ENCODE data around the gene DCAF8. TPM values are rescaled to one million over a fixed set of nuclear protein-coding genes. Genes with fewer than 3 reads are reported as not detected.
A peak's percentile ranks its signal among the peaks of the same experiment; 100 is the strongest.

DCAF8 gene
- total RNA-seq, 1 experiment from 2014 or later: 126 TPM

- no peak overlapping the region for H3K27ac Mint-ChIP-seq (ENCODE audit: unreplicated experiment)
- H3K27me3 Mint-ChIP-seq (ENCODE audit: unreplicated experiment): no peaks in the 10 kb centered on the region
- TF ChIP-seq CTCF (IDR thresholded peaks at IDR 0.05; ENCODE audit: unreplicated experiment): no peak
- CTCF ChIA-PET: no interaction called here
- intact Hi-C loops (cut with micrococcal nuclease; ENCODE audit: unreplicated experiment): no loop called here
- BruUV-seq (replicated peaks): no TSS peak
- H3K36me3 Mint-ChIP-seq (ENCODE audit: insufficient read depth, unreplicated experiment): peaks cover 85% of the 10 kb centered on the region
- H3K4me3 Mint-ChIP-seq (ENCODE audit: low read depth, unreplicated experiment): no peak overlapping the region
- DNase-seq: no peak
- H3K9me3 Mint-ChIP-seq (ENCODE audit: low read depth, unreplicated experiment): no peaks in the 10 kb centered on the region
- H3K4me1 Mint-ChIP-seq (ENCODE audit: low read depth, unreplicated experiment): peaks cover 36% of the 10 kb centered on the region
Measured at GRCh38 chr1:160208557-160209320, 53.6 kb downstream of the DCAF8 start.

DNA sequence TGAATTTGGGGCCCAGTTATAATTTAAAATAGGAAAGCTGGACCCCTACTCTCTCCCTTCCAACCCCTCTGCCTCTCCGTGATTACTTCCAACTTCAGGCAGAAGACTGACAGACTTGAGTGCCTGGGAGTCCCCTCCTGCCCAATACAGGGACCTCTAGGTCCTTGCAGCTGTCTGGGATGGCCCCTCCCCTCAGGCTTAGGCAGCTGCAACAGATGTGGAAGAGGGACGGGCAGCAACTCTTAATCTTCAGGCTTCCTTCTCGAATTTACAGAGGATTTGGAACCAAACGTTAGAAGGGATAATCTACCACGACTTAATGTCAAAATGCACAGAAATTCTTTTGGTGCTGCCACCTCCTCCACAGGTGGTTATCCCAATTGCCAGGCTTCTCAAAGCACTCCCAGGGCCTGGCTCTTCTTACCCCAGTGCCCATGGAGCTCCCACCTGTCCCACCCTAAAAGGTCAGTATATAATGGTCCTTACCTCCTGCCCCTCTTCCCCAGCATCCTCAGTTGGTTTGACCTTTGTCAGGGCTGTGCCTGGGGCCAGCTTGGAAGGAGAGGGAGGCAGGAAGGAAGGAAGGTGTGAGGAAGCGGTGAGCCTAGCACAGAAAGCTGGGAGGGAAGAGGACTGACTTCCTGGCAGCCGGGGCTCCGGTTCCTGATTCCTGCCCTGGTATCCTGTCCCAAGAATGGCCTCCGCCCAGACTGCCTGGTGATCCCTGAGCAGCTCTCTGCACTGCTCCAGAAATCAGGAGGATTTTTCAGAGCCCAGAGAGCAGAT, 54.4 kb downstream of the DCAF8 start:
- no peak for TF ChIP-seq CTCF (IDR thresholded peaks at IDR 0.05; ENCODE audit: unreplicated experiment)
- peaks cover 36% of the 10 kb centered on the region for H3K4me1 Mint-ChIP-seq (ENCODE audit: low read depth, unreplicated experiment)
- H3K4me3 Mint-ChIP-seq (ENCODE audit: low read depth, unreplicated experiment): no peak overlapping the region
- intact Hi-C loops (cut with micrococcal nuclease; ENCODE audit: unreplicated experiment): no loop called here
- H3K27ac Mint-ChIP-seq (ENCODE audit: unreplicated experiment): no peak overlapping the region
- no peaks in the 10 kb centered on the region for H3K27me3 Mint-ChIP-seq (ENCODE audit: unreplicated experiment)
- peaks cover 79% of the 10 kb centered on the region for H3K36me3 Mint-ChIP-seq (ENCODE audit: insufficient read depth, unreplicated experiment)
- no peak for DNase-seq
- CTCF ChIA-PET: no interaction called here
- no TSS peak for BruUV-seq (replicated peaks)
- no peaks in the 10 kb centered on the region for H3K9me3 Mint-ChIP-seq (ENCODE audit: low read depth, unreplicated experiment)

DNA sequence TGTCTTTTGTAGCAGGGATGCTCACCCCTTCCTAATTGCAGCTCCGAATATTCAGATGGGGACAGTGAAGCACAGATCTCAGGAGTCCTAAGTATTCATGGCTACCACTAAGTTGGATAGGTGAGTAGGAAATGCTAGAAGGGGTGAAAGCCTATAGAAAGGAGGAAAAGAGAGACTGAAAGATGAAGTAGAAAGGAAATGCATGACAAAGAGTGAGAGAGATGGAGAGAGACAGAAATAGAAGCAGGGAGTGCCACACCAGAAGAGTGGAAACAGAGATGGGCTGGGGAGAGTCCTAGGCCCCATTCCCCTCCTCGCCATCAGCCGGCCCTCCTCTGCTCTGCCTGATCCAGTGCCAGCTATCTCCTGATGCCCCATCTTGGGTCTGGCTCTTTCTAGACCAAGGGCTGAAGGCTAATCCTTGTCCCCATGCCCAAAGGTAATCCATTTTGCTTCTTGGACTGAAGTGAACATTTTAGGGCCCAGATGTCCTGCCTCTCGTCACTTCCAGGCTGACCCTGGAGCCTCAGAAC, 55.2 kb downstream of the DCAF8 start:
- Mint-ChIP-seq H3K36me3 (ENCODE audit: insufficient read depth, unreplicated experiment) (peaks cover 71% of the 10 kb centered on the region), H3K27ac (ENCODE audit: unreplicated experiment) (peak overlapping the region; percentile 16), H3K27me3 (ENCODE audit: unreplicated experiment) (no peaks in the 10 kb centered on the region), H3K9me3 (ENCODE audit: low read depth, unreplicated experiment) (no peaks in the 10 kb centered on the region), H3K4me1 (ENCODE audit: low read depth, unreplicated experiment) (peaks cover 36% of the 10 kb centered on the region), H3K4me3 (ENCODE audit: low read depth, unreplicated experiment) (no peak overlapping the region)
- CTCF ChIA-PET: no interaction called here
- TF ChIP-seq CTCF (IDR thresholded peaks at IDR 0.05; ENCODE audit: unreplicated experiment): no peak
- no peak for DNase-seq
- TSS peak; percentile 22 for BruUV-seq (replicated peaks)
- intact Hi-C loops (cut with micrococcal nuclease; ENCODE audit: unreplicated experiment): no loop called here

- H3K36me3 Mint-ChIP-seq (ENCODE audit: insufficient read depth, unreplicated experiment): peaks cover 65% of the 10 kb centered on the region
- DNase-seq: peak; percentile 28
- no peaks in the 10 kb centered on the region for H3K27me3 Mint-ChIP-seq (ENCODE audit: unreplicated experiment)
- CTCF ChIA-PET: interaction anchor here (0.7 kb wide), 1 partner anchor 105 kb away, joined by 3 read pairs; no protein-coding TSS in a partner anchor
- no TSS peak for BruUV-seq (replicated peaks)
- H3K4me1 Mint-ChIP-seq (ENCODE audit: low read depth, unreplicated experiment): peaks cover 36% of the 10 kb centered on the region
- H3K4me3 Mint-ChIP-seq (ENCODE audit: low read depth, unreplicated experiment): peak overlapping the region; percentile 80
- H3K27ac Mint-ChIP-seq (ENCODE audit: unreplicated experiment): peak overlapping the region; percentile 16
- intact Hi-C loops (cut with micrococcal nuclease; ENCODE audit: unreplicated experiment): no loop called here
- TF ChIP-seq CTCF (IDR thresholded peaks at IDR 0.05; ENCODE audit: unreplicated experiment): no peak
- H3K9me3 Mint-ChIP-seq (ENCODE audit: low read depth, unreplicated experiment): no peaks in the 10 kb centered on the region
Measured at GRCh38 chr1:160206421-160207117, 55.8 kb downstream of the DCAF8 start.
